ENCODE data around the gene PACRG. TPM values are rescaled to one million over a fixed set of nuclear protein-coding genes. Genes with fewer than 3 reads are reported as not detected.

The PACRG gene
- total RNA-seq, 2 donors from 2014 or later, result 13.0 TPM; not detected in 1

- ATAC-seq (ENCODE audit: insufficient number of reproducible peaks, low FRiP score, low read depth) (no peak), DNase-seq (ENCODE audit: low spot score) (no peak)
- Histone ChIP-seq H3K36me3 (no peaks in the 10 kb centered on the region), H3K9me3 (no peaks in the 10 kb centered on the region), H3K4me1 (ENCODE audit: control insufficient read depth in 1 of 2, low read depth in 2 of 2) (no peaks in the 10 kb centered on the region), H3K4me3 (no peak overlapping the region), H3K27ac (no peak overlapping the region), H3K27me3 (replicated peaks; ENCODE audit: insufficient read depth) (no peaks in the 10 kb centered on the region)
- TF ChIP-seq CTCF (IDR thresholded peaks at IDR 0.05), result no peak
Observed at GRCh38 chr6:163199371-163199770, 471.6 kb downstream of the PACRG start.

GRCh38 chr6:163200289-163200688, 472.5 kb downstream of the PACRG start:
- H3K9me3 ChIP-seq, result no peaks in the 10 kb centered on the region
- no peak overlapping the region for H3K27ac ChIP-seq
- no peaks in the 10 kb centered on the region for H3K36me3 ChIP-seq
- no peak for ATAC-seq (ENCODE audit: insufficient number of reproducible peaks, low FRiP score, low read depth)
- TF ChIP-seq CTCF (IDR thresholded peaks at IDR 0.05), result no peak
- H3K27me3 ChIP-seq (replicated peaks; ENCODE audit: insufficient read depth), result no peaks in the 10 kb centered on the region
- H3K4me1 ChIP-seq (ENCODE audit: control insufficient read depth in 1 of 2, low read depth in 2 of 2), result no peaks in the 10 kb centered on the region
- no peak for DNase-seq (ENCODE audit: low spot score)
- no peak overlapping the region for H3K4me3 ChIP-seq

- no peaks in the 10 kb centered on the region for H3K4me1 ChIP-seq (ENCODE audit: control insufficient read depth in 1 of 2, low read depth in 2 of 2)
- H3K27ac ChIP-seq, result no peak overlapping the region
- TF ChIP-seq CTCF (IDR thresholded peaks at IDR 0.05), result no peak
- ATAC-seq (ENCODE audit: insufficient number of reproducible peaks, low FRiP score, low read depth), result no peak
- no peaks in the 10 kb centered on the region for H3K36me3 ChIP-seq
- H3K9me3 ChIP-seq, result no peaks in the 10 kb centered on the region
- no peaks in the 10 kb centered on the region for H3K27me3 ChIP-seq (replicated peaks; ENCODE audit: insufficient read depth)
- DNase-seq (ENCODE audit: low spot score), result no peak
- H3K4me3 ChIP-seq, result no peak overlapping the region
Observed at GRCh38 chr6:163200694-163201093, 472.9 kb downstream of the PACRG start.

- no peak for ATAC-seq (ENCODE audit: insufficient number of reproducible peaks, low FRiP score, low read depth)
- no peak overlapping the region for H3K27ac ChIP-seq
Observed at GRCh38 chr6:163201855-163202254, 474.1 kb downstream of the PACRG start.

GRCh38 chr6:163206196-163206595, 478.4 kb downstream of the PACRG start:
- no peaks in the 10 kb centered on the region for H3K4me1 ChIP-seq (ENCODE audit: control insufficient read depth in 1 of 2, low read depth in 2 of 2)
- DNase-seq (ENCODE audit: low spot score) (no peak), ATAC-seq (ENCODE audit: insufficient number of reproducible peaks, low FRiP score, low read depth) (no peak)
- H3K27me3 ChIP-seq (replicated peaks; ENCODE audit: insufficient read depth), result no peaks in the 10 kb centered on the region
- no peaks in the 10 kb centered on the region for H3K9me3 ChIP-seq
- no peaks in the 10 kb centered on the region for H3K36me3 ChIP-seq
- no peak for TF ChIP-seq CTCF (IDR thresholded peaks at IDR 0.05)
- no peak overlapping the region for H3K4me3 ChIP-seq
- H3K27ac ChIP-seq, result no peak overlapping the region

More at GRCh38 chr6:163201855-163202254, 474.1 kb downstream of the PACRG start:
- Histone ChIP-seq H3K27me3 (replicated peaks; ENCODE audit: insufficient read depth) (no peaks in the 10 kb centered on the region), H3K4me3 (no peak overlapping the region), H3K4me1 (ENCODE audit: control insufficient read depth in 1 of 2, low read depth in 2 of 2) (no peaks in the 10 kb centered on the region), H3K36me3 (no peaks in the 10 kb centered on the region), H3K9me3 (no peaks in the 10 kb centered on the region)
- no peak for DNase-seq (ENCODE audit: low spot score)
- no peak for TF ChIP-seq CTCF (IDR thresholded peaks at IDR 0.05)

Measured in thoracic aorta (tissue), 2 donors.